ENCODE data around the gene ZNF3. TPM values are rescaled to one million over a fixed set of nuclear protein-coding genes. Genes with fewer than 3 reads are reported as not detected.

The ZNF3 gene
- total and polyA plus RNA-seq, 8 donors, result 12.4 to 42.0 (median 25.7) TPM

DNA sequence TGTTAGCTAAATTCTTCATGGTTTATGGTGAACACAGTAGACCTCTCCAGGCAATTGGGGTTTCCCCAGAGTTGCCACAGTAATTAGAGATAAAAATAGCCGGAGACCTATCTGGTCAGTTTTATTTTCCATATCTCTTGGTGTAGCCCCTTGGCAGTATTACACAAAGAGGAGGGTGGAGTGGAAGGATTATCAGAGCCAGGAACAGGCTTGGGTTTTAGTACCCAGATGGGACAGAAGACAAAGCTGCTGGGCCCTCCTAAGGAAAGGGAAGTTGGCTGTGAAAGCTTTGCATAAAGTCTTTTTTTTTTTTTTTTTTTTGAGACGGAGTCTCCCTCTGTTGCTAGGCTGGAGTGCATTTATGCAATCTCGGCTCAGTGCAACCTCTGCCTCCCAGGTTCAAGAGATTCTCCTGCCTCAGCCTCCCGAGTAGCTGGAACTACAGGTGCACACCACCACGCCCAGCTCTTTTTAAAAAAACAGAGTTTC is 22.2 kb downstream of the ZNF3 start:
- no peaks in the 10 kb centered on the region for H3K4me1 ChIP-seq
- WGBS, 5 donors, result 74 to 83% (median 79%) methylated on average over 5 of the region's 5 CpGs
- no peaks in the 10 kb centered on the region for H3K27me3 ChIP-seq
- peaks cover 55 to 82% (median 81%) of the 10 kb centered on the region in 4 donors for H3K36me3 ChIP-seq
- TF ChIP-seq EP300 (IDR thresholded peaks at IDR 0.05), result no peak
- no peak for TF ChIP-seq POLR2A (IDR thresholded peaks at IDR 0.05)
- no peak for TF ChIP-seq POLR2AphosphoS5 (IDR thresholded peaks at IDR 0.05)
- TF ChIP-seq, protein P1, sequence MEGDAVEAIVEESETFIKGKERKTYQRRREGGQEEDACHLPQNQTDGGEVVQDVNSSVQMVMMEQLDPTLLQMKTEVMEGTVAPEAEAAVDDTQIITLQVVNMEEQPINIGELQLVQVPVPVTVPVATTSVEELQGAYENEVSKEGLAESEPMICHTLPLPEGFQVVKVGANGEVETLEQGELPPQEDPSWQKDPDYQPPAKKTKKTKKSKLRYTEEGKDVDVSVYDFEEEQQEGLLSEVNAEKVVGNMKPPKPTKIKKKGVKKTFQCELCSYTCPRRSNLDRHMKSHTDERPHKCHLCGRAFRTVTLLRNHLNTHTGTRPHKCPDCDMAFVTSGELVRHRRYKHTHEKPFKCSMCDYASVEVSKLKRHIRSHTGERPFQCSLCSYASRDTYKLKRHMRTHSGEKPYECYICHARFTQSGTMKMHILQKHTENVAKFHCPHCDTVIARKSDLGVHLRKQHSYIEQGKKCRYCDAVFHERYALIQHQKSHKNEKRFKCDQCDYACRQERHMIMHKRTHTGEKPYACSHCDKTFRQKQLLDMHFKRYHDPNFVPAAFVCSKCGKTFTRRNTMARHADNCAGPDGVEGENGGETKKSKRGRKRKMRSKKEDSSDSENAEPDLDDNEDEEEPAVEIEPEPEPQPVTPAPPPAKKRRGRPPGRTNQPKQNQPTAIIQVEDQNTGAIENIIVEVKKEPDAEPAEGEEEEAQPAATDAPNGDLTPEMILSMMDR (IDR thresholded peaks at IDR 0.05), result no peak
- no peak for DNase-seq
- H3K9me3 ChIP-seq, result no peaks in the 10 kb centered on the region
- H3K4me3 ChIP-seq, result no peak overlapping the region
- no peak overlapping the region for H3K27ac ChIP-seq
- intact Hi-C loops (cut with DNase I; ENCODE audit: low total_unique reads), result loop anchor here (10.0 kb wide), 2 partner anchors 64 to 144 kb away; partner anchors contain the start of gene TRIM4

DNA sequence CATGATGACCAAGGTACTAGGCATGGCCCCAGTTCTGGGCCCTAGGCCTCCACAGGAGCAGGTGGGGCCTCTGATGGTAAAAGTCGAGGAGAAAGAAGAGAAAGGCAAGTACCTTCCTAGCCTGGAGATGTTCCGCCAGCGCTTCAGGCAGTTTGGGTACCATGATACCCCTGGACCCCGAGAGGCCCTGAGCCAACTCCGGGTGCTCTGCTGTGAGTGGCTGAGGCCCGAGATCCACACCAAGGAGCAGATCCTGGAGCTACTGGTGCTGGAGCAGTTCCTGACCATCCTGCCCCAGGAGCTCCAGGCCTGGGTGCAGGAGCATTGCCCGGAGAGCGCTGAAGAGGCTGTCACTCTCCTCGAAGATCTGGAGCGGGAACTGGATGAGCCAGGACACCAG is 24.5 kb downstream of the ZNF3 start:
- 91 to 98% (median 93%) methylated on average over 6 to 10 of the region's 10 CpGs for WGBS, 5 donors
- peaks cover 40 to 65% (median 58%) of the 10 kb centered on the region in 4 donors for H3K36me3 ChIP-seq
- no peaks in the 10 kb centered on the region for H3K27me3 ChIP-seq
- no peak for DNase-seq
- no peak overlapping the region for H3K27ac ChIP-seq
- H3K4me3 ChIP-seq, result no peak overlapping the region
- intact Hi-C loops (cut with DNase I; ENCODE audit: low total_unique reads), result loop anchor here (10.0 kb wide), 2 partner anchors 62 to 142 kb away; partner anchors contain the start of gene TRIM4
- H3K9me3 ChIP-seq, result no peaks in the 10 kb centered on the region
- peaks cover 0 to 19% (median 2%) of the 10 kb centered on the region in 4 donors for H3K4me1 ChIP-seq
- no peak for TF ChIP-seq POLR2AphosphoS5 (IDR thresholded peaks at IDR 0.05)
- TF ChIP-seq, protein P1 (IDR thresholded peaks at IDR 0.05), result no peak
- TF ChIP-seq POLR2A (IDR thresholded peaks at IDR 0.05), result no peak
- TF ChIP-seq EP300 (IDR thresholded peaks at IDR 0.05), result no peak

- intact Hi-C loops (cut with DNase I; ENCODE audit: low total_unique reads), result loop anchor here (10.0 kb wide), 2 partner anchors 58 to 138 kb away; partner anchors contain the start of gene TRIM4
- Histone ChIP-seq H3K4me1 (peaks cover 6 to 35% (median 23%) of the 10 kb centered on the region in 4 donors), H3K36me3 (peaks cover 15 to 30% (median 20%) of the 10 kb centered on the region in 4 donors), H3K4me3 (no peak overlapping the region), H3K9me3 (no peaks in the 10 kb centered on the region), H3K27me3 (no peaks in the 10 kb centered on the region), H3K27ac (no peak overlapping the region)
- TF ChIP-seq POLR2A (IDR thresholded peaks at IDR 0.05), result no peak
- TF ChIP-seq POLR2AphosphoS5 (IDR thresholded peaks at IDR 0.05), result peak in 1 of 3 donors; percentile 63
- TF ChIP-seq, protein P1 (IDR thresholded peaks at IDR 0.05), result peak in 3 of 7 experiments; percentile 5 to 65 (median 32)
- no peak for TF ChIP-seq EP300 (IDR thresholded peaks at IDR 0.05)
- 16 to 31% (median 28%) methylated on average over 3 of the region's 3 CpGs for WGBS, 5 donors
- peak; percentile 50 to 89 for DNase-seq
Measured at GRCh38 chr7:100053215-100053614, 28.3 kb downstream of the ZNF3 start.

- Histone ChIP-seq H3K36me3 (peaks cover 0 to 14% (median 4%) of the 10 kb centered on the region in 4 donors), H3K9me3 (no peaks in the 10 kb centered on the region), H3K4me1 (peaks cover 6 to 35% (median 23%) of the 10 kb centered on the region in 4 donors), H3K27ac (peak overlapping the region in 1 of 5 donors; percentile 38), H3K27me3 (no peaks in the 10 kb centered on the region), H3K4me3 (no peak overlapping the region)
- 69 to 80% (median 75%) methylated on average over 3 of the region's 3 CpGs for WGBS, 5 donors
- intact Hi-C loops (cut with DNase I; ENCODE audit: low total_unique reads), result loop anchor here (10.0 kb wide), 2 partner anchors 57 to 137 kb away; partner anchors contain the start of gene TRIM4
- DNase-seq, result no peak
- TF ChIP-seq EP300 (IDR thresholded peaks at IDR 0.05), result no peak
- no peak for TF ChIP-seq POLR2AphosphoS5 (IDR thresholded peaks at IDR 0.05)
- TF ChIP-seq, protein P1 (IDR thresholded peaks at IDR 0.05), result no peak
- no peak for TF ChIP-seq POLR2A (IDR thresholded peaks at IDR 0.05)
Measured at GRCh38 chr7:100051611-100052010, 29.9 kb downstream of the ZNF3 start.
